Mesodermal cell (in vitro differentiated cells): Measurements from ENCODE around the gene PROP1. TPM values are rescaled to one million over a fixed set of nuclear protein-coding genes. Genes with fewer than 3 reads are reported as not detected.
"Not testable (repeated sequence)": the region's sequence is repeated elsewhere in the genome, so short reads cannot be mapped to it uniquely, and the experiment has no call there.

ENCODE experiments used
- H3K27ac ChIP-seq: 2 replicates; pipeline ENCODE4 v1.7.0; 2013; ENCODE audit warnings: mild to moderate bottlenecking, low read depth, low read length, moderate library complexity; ENCODE audit not compliant: severe bottlenecking
- H3K36me3 ChIP-seq: 2 replicates; pipeline ENCODE4 v1.7.1; 2013; ENCODE audit warnings: mild to moderate bottlenecking, low read length, moderate library complexity; ENCODE audit not compliant: control insufficient read depth, insufficient read depth
- H3K4me1 ChIP-seq: one replicate; pipeline ENCODE4 v1.7.1; 2013; ENCODE audit warnings: mild to moderate bottlenecking, low read length; ENCODE audit not compliant: insufficient read depth, control insufficient read depth, poor library complexity, severe bottlenecking
- H3K4me3 ChIP-seq: 2 replicates; pipeline ENCODE4 v1.7.0; 2013; ENCODE audit warnings: low read length, control low read depth, mild to moderate bottlenecking; ENCODE audit not compliant: insufficient read depth, poor library complexity, severe bottlenecking; ENCODE audit errors: extremely low read depth
- H3K9me3 ChIP-seq: 2 replicates; pipeline ENCODE4 v1.7.1; 2013; ENCODE audit warnings: mild to moderate bottlenecking, low read length, moderate library complexity; ENCODE audit not compliant: control insufficient read depth
- WGBS, 2 experiments: methylation state at CpG; one replicate each; pipeline ENCODE4 v1.1.5; 2013; ENCODE audit warnings: missing lambda C conversion rate in 2 of 2; ENCODE audit not compliant: insufficient coverage in 2 of 2; 5-methylcytosine and 5-hydroxymethylcytosine counted together
- polyA plus RNA-seq, 2 experiments: library from polyadenylated mRNA; stranded (reverse); fragments of 50-300 nt; gene quantifications; one replicate each; pipeline ENCODE4 v1.2.3, GENCODE V29; 2013

Gene PROP1
- polyA plus RNA-seq (2013, experiment 1 of 2) = not detected
- not detected for polyA plus RNA-seq (2013, experiment 2 of 2)

GRCh38 chr5:177995691-177996595 lies at the start of gene PROP1:
Gene PROP1 (minus strand): TSS chr5:177996242. CDS start chr5:177995933, 309 bp downstream.
- Histone ChIP-seq H3K4me1 (no peaks in the 10 kb centered on the region), H3K9me3 (no peaks in the 10 kb centered on the region), H3K4me3 (no peak within 1 kb of the TSS), H3K27ac (no peak within 1 kb of the TSS), H3K36me3 (no peaks in the 10 kb centered on the region)
- WGBS, 2 experiments = 72 to 91% methylated on average over 15 to 17 of the region's 23 CpGs

- not testable (repeated sequence) for H3K4me1 ChIP-seq, H3K4me3 ChIP-seq, H3K27ac ChIP-seq, H3K9me3 ChIP-seq, H3K36me3 ChIP-seq
- no CpG with 5 or more reads among the region's 11 CpGs for WGBS, 2 experiments
Measured at GRCh38 chr5:178019379-178020030, 23.5 kb upstream of the PROP1 start.

DNA sequence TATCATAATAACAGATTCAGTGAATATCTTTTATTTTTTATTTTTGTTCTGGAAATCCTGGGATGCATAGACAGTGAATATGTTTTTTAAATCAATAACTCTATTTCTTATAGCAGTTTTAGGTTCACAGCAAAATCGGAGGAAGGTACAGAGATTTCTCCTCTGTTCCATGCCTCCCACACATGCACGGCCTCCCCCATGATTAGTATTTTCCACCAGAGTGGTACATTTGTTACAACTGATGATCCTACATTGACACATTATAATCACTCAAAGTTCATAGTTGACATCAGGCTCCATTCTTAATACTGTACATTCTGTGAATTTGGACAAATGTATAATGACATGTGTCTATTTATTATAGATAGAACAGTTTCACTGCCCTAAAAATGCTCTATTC lies 16.7 kb upstream of the PROP1 start:
- H3K4me3 ChIP-seq, H3K9me3 ChIP-seq, H3K27ac ChIP-seq, H3K4me1 ChIP-seq, H3K36me3 ChIP-seq: not testable (repeated sequence)
- no CpG with 5 or more reads among the region's 2 CpGs for WGBS, 2 experiments

GRCh38 chr5:178011816-178012554 lies 15.9 kb upstream of the PROP1 start:
- not testable (repeated sequence) for H3K4me1 ChIP-seq, H3K36me3 ChIP-seq, H3K4me3 ChIP-seq, H3K9me3 ChIP-seq, H3K27ac ChIP-seq
- no CpG with 5 or more reads among the region's 4 CpGs for WGBS, 2 experiments

DNA sequence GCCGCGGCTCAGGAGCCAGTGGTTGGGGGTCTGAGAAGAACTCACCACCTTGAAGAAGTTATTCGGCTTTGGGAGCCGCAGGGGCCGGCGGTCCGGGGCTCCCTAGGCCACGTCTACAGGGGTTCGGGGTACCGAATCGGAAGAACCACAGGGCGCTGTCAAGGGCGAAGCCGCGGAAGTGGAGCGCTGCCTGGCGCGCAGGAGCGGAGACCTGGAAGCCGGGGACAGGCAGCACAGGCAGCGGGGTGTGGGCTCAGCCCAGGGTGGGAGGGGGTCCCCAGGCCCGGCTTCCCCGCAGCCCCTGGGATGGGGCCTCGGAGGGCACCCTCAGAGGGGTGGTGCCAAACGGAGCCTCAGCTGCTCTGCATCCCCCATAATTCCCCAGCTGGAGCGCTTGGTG lies 11.2 kb upstream of the PROP1 start:
- H3K4me1 ChIP-seq, H3K9me3 ChIP-seq, H3K4me3 ChIP-seq, H3K36me3 ChIP-seq, H3K27ac ChIP-seq: not testable (repeated sequence)
- 89% methylated on average over 9 of the region's 26 CpGs; no CpG with 5 or more reads in 1 of the 2 experiments for WGBS, 2 experiments

GRCh38 chr5:178006536-178007231 lies 10.6 kb upstream of the PROP1 start:
- not testable (repeated sequence) for H3K27ac ChIP-seq, H3K4me3 ChIP-seq, H3K9me3 ChIP-seq, H3K4me1 ChIP-seq, H3K36me3 ChIP-seq
- WGBS, 2 experiments = no CpG with 5 or more reads among the region's 59 CpGs

DNA sequence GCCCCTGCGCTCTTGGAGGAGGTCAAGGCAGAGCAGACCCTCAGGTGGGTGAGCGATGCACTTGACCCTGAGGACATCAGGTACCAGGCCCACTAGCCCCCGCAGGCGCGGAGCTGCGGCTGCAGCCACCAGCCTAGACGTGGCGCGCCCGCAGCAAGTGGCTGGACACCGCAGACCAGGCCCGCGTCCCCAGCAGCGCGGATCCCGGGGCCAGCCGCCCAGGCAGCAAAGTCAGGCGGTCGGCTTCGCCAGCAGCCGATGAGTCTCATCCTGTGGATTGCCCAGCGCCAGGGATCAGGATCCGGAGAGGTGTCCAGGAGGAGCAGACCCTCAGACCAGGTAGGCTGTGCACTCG lies 10.1 kb upstream of the PROP1 start:
- not testable (repeated sequence) for H3K4me3 ChIP-seq, H3K27ac ChIP-seq, H3K36me3 ChIP-seq, H3K4me1 ChIP-seq, H3K9me3 ChIP-seq
- no CpG with 5 or more reads among the region's 24 CpGs for WGBS, 2 experiments

DNA sequence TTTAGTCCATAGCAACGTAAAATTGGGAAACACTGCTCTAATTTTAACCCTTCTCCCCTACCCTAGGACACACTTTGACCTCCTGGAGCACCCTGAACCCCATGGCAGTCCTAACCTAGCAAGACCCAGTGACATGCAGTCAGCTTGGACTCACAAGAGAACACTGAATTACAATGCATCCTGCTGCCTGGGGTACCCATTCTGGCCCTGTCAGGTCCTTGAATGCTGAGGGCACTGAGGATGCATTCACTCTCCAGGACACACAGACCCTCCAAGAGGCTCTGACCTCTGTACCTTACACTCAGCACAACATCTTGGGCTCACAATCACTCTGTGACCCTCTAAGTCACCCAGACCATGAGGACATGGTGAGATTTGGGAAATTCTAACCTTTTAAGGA lies 1.8 kb upstream of the PROP1 start:
- no peak overlapping the region for H3K4me3 ChIP-seq
- no peaks in the 10 kb centered on the region for H3K36me3 ChIP-seq
- WGBS, 2 experiments = 83 to 91% methylated on average over 1 of the region's 1 CpG
- H3K4me1 ChIP-seq = no peaks in the 10 kb centered on the region
- H3K27ac ChIP-seq = no peak overlapping the region
- H3K9me3 ChIP-seq = no peaks in the 10 kb centered on the region

- Histone ChIP-seq H3K9me3 (no peaks in the 10 kb centered on the region), H3K27ac (no peak overlapping the region), H3K4me1 (no peaks in the 10 kb centered on the region), H3K4me3 (no peak overlapping the region), H3K36me3 (no peaks in the 10 kb centered on the region)
- 92 to 97% methylated on average over 4 to 6 of the region's 6 CpGs for WGBS, 2 experiments
Measured at GRCh38 chr5:177997319-177997670, 1.3 kb upstream of the PROP1 start.

DNA sequence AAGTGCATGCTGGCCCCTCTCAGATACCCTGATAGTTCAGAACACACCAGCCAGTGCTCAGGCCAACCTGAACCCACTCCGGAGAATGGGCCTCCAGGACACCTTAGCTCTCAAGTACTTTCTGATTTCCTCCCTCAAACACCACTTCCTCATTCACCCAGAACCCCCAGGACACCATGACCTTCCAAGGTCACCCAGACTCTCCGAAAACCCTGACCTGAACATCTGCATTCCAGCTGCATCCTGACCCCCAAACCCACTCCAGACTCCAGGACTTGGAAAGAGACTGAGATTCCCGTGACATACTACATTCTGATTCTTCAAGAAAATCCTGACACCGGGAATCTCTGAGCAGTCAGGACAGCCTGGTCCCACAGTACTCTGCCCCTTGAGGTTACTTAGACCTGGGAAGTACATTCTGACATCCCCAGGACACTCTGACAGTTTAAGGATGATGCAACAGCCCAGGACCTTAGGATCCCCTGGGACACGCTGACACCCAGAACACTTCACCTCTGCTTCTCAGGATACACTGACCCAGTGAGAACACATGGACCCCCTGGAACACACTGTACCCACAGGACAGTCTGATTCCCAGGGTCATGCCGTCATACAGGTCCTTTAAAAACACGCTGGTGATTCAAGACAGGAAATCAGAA lies 747 bp upstream of the PROP1 start:
- WGBS, 2 experiments = 89 to 91% methylated on average over 6 to 7 of the region's 7 CpGs
- no peaks in the 10 kb centered on the region for H3K4me1 ChIP-seq
- no peaks in the 10 kb centered on the region for H3K9me3 ChIP-seq

More for the DNA sequence above, 747 bp upstream of the PROP1 start:
- Histone ChIP-seq H3K4me3 (no peak overlapping the region), H3K36me3 (no peaks in the 10 kb centered on the region), H3K27ac (no peak overlapping the region)
